SK-N-SH treated with all-trans-retinoic acid at 6 μM for 48 hours (cell line): ENCODE data around the gene KRTAP23-1.
A peak's percentile ranks its signal among the peaks of the same experiment; 100 is the strongest.

Experiments used
- ATAC-seq: fragments of 200-7000 bp; cut with Tn5 transposase; 3 replicates; pipeline ENCODE4 v1.9.1; 2020; ENCODE audit warnings: mild to moderate bottlenecking, moderate library complexity
- ARNTL ChIP-seq: fragments of 450-650 bp; formaldehyde crosslinking; IDR thresholded peaks from 2 replicates; pipeline ENCODE4 v1.5.0; 2020; ENCODE audit warnings: low read depth, mild to moderate bottlenecking, moderate library complexity, borderline replicate concordance
- BACH2 ChIP-seq: fragments of 250-450 bp; sonication (Bioruptor Pico); IDR thresholded peaks from 2 replicates; pipeline ENCODE4 v1.9.0; 2021; ENCODE audit warnings: mild to moderate bottlenecking, borderline replicate concordance
- CREB5 ChIP-seq: fragments of 250-450 bp; sonication (Bioruptor Pico); IDR thresholded peaks from 2 replicates; pipeline ENCODE4 v1.5.1; 2020; ENCODE audit warnings: low read depth, mild to moderate bottlenecking, moderate library complexity
- CSDC2 ChIP-seq: fragments of 250-450 bp; sonication (Bioruptor Pico); IDR thresholded peaks from 2 replicates; pipeline ENCODE4 v1.5.0; 2020; ENCODE audit warnings: mild to moderate bottlenecking, moderate library complexity
- CSRNP3 ChIP-seq: fragments of 250-450 bp; sonication (Bioruptor Pico); IDR thresholded peaks from 2 replicates; pipeline ENCODE4 v1.5.1; 2021; ENCODE audit warnings: mild to moderate bottlenecking, moderate library complexity
- ESRRG ChIP-seq: fragments of 250-450 bp; sonication (Bioruptor Pico); IDR thresholded peaks from 2 replicates; pipeline ENCODE4 v1.6.1; 2021; ENCODE audit warnings: mild to moderate bottlenecking
- GLIS3 ChIP-seq: fragments of 250-450 bp; sonication (Bioruptor Pico); IDR thresholded peaks from 2 replicates; pipeline ENCODE4 v1.5.0; 2020; ENCODE audit warnings: mild to moderate bottlenecking, moderate library complexity
- OSR1 ChIP-seq: fragments of 250-450 bp; sonication (Bioruptor Pico); IDR thresholded peaks from 2 replicates; pipeline ENCODE4 v1.8.0; 2022; ENCODE audit warnings: moderate library complexity, mild to moderate bottlenecking, inconsistent platforms
- PATZ1 ChIP-seq: fragments of 250-450 bp; sonication (Bioruptor Pico); IDR thresholded peaks from 2 replicates; pipeline ENCODE4 v1.8.0; 2020; ENCODE audit warnings: mild to moderate bottlenecking, moderate library complexity, borderline replicate concordance
- POU6F1 ChIP-seq: fragments of 250-450 bp; sonication (Bioruptor Pico); IDR thresholded peaks from 2 replicates; pipeline ENCODE4 v1.8.0; 2021; ENCODE audit warnings: low read depth, mild to moderate bottlenecking, moderate library complexity, borderline replicate concordance
- PPARA ChIP-seq: fragments of 250-450 bp; sonication (Bioruptor Pico); IDR thresholded peaks from 2 replicates; pipeline ENCODE4 v1.5.0; 2020; ENCODE audit warnings: mild to moderate bottlenecking, borderline replicate concordance
- RARB ChIP-seq: fragments of 250-450 bp; sonication (Bioruptor Pico); IDR thresholded peaks from 2 replicates; pipeline ENCODE4 v1.8.0; 2021; ENCODE audit warnings: mild to moderate bottlenecking, moderate library complexity
- TCF4 ChIP-seq: fragments of 250-450 bp; sonication (Bioruptor Pico); IDR thresholded peaks from 2 replicates; pipeline ENCODE4 v1.8.0; 2021; ENCODE audit warnings: mild to moderate bottlenecking, moderate library complexity, borderline replicate concordance
- TSHZ2 ChIP-seq: fragments of 250-450 bp; sonication (Bioruptor Pico); IDR thresholded peaks from 2 replicates; pipeline ENCODE4 v1.5.0; 2020; ENCODE audit warnings: mild to moderate bottlenecking, moderate library complexity
- ZC3H10 ChIP-seq: fragments of 250-450 bp; sonication (Bioruptor Pico); IDR thresholded peaks from 2 replicates; pipeline ENCODE4 v1.5.1; 2021; ENCODE audit warnings: mild to moderate bottlenecking, moderate library complexity
- ZFP3 ChIP-seq: fragments of 250-450 bp; sonication (Bioruptor Pico); IDR thresholded peaks from 2 replicates; pipeline ENCODE4 v1.5.0; 2020; ENCODE audit warnings: mild to moderate bottlenecking, moderate library complexity
- ZFP30 ChIP-seq: fragments of 450-650 bp; formaldehyde crosslinking; IDR thresholded peaks from 2 replicates; pipeline ENCODE4 v1.5.0; 2022; ENCODE audit warnings: mild to moderate bottlenecking, moderate library complexity
- ZNF565 ChIP-seq: fragments of 450-650 bp; formaldehyde crosslinking; conservative IDR thresholded peaks from 2 replicates; pipeline ENCODE4 v1.5.0; 2020; ENCODE audit warnings: low read depth, mild to moderate bottlenecking, moderate library complexity
- ZNF70 ChIP-seq: fragments of 450-650 bp; formaldehyde crosslinking; IDR thresholded peaks from 2 replicates; pipeline ENCODE4 v1.5.0; 2020; ENCODE audit warnings: mild to moderate bottlenecking, moderate library complexity
- ZNF8 ChIP-seq: fragments of 450-650 bp; formaldehyde crosslinking; IDR thresholded peaks from 2 replicates; pipeline ENCODE4 v1.5.0; 2020; ENCODE audit warnings: mild to moderate bottlenecking, moderate library complexity

The KRTAP23-1 gene

GRCh38 chr21:30349572-30349971, 1.2 kb upstream of the KRTAP23-1 start (continued):
- no peak for TF ChIP-seq TSHZ2

- ATAC-seq: no peak
- TF ChIP-seq PATZ1 (CRISPR knock-in tag): no peak
- no peak for TF ChIP-seq CSDC2 (CRISPR knock-in tag)
- no peak for TF ChIP-seq ZNF8 (CRISPR knock-in tag)
- no peak for TF ChIP-seq GLIS3
- no peak for TF ChIP-seq POU6F1 (CRISPR knock-in tag)
- TF ChIP-seq ZNF565 (CRISPR knock-in tag): no peak
- TF ChIP-seq BACH2 (CRISPR knock-in tag): no peak
- TF ChIP-seq ZC3H10 (CRISPR knock-in tag): no peak
- no peak for TF ChIP-seq PPARA (CRISPR knock-in tag)
- no peak for TF ChIP-seq CREB5 (CRISPR knock-in tag)
- TF ChIP-seq OSR1 (CRISPR knock-in tag): no peak
- no peak for TF ChIP-seq CSRNP3 (CRISPR knock-in tag)
- TF ChIP-seq ZFP30 (CRISPR knock-in tag): no peak
- no peak for TF ChIP-seq ZFP3 (CRISPR knock-in tag)
- TF ChIP-seq ZNF70: no peak
These were observed 3.4 kb downstream of the KRTAP23-1 start for GRCh38 chr21:30345014-30345413.

- ATAC-seq: peak; percentile 75
- TF ChIP-seq ZNF8 (CRISPR knock-in tag) (no peak), TCF4 (no peak), ZNF565 (CRISPR knock-in tag) (no peak), CSDC2 (CRISPR knock-in tag) (no peak), RARB (CRISPR knock-in tag) (no peak), OSR1 (CRISPR knock-in tag) (no peak), GLIS3 (no peak), POU6F1 (CRISPR knock-in tag) (no peak), ESRRG (CRISPR knock-in tag) (no peak), ZNF70 (no peak), ZFP30 (CRISPR knock-in tag) (no peak), CSRNP3 (CRISPR knock-in tag) (no peak), CREB5 (CRISPR knock-in tag) (no peak), ARNTL (CRISPR knock-in tag) (no peak)
These were observed 7.5 kb downstream of the KRTAP23-1 start for GRCh38 chr21:30340714-30341573.
